ENCODE results near the gene FBXL17. TPM values are rescaled to one million over a fixed set of nuclear protein-coding genes. Genes with fewer than 3 reads are reported as not detected.

FBXL17 gene
- total RNA-seq, 1 experiment from 2014 or later, result 8.8 TPM

DNA sequence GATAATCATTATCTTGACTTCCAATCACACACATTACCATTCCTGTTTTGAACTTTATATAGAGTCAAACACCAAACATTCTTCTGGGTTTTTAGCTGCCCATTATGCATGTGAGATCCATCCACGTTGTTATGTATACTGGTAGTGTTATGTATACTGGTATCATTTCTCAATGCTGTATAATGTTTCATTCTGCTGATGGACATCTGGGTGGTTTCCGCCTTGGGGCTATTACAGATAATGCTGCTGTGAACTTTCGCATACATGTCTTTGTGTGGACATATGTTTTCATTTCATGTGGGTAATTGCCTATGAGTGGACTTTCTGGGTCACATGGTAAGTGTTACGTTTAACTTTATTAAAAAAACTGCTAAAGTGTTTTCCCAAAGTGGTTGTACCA, 493.4 kb downstream of the FBXL17 start:
- Histone ChIP-seq H2AFZ (ENCODE audit: low read length) (no peak overlapping the region), H3K4me1 (ENCODE audit: insufficient read depth, low read length) (no peaks in the 10 kb centered on the region), H3K27me3 (ENCODE audit: low read length) (no peaks in the 10 kb centered on the region), H3K9me3 (ENCODE audit: low read length) (no peaks in the 10 kb centered on the region), H3K9me2 (replicated peaks; ENCODE audit: low read length) (no peaks in the 10 kb centered on the region), H3K4me3 (ENCODE audit: low read length) (no peak overlapping the region), H4K20me1 (ENCODE audit: low read length) (no peaks in the 10 kb centered on the region), H3K27ac (ENCODE audit: low read length) (no peak overlapping the region), H3K4me2 (ENCODE audit: low read length) (no peak overlapping the region), H3K36me3 (ENCODE audit: low read depth, low read length) (no peaks in the 10 kb centered on the region), H3F3A (ENCODE audit: low read length, unreplicated experiment) (no peaks in the 10 kb centered on the region), H3K79me2 (ENCODE audit: low read length) (no peaks in the 10 kb centered on the region), H3K9ac (ENCODE audit: low read length) (no peak overlapping the region)
- no TSS peak for BruUV-seq (replicated peaks)
- no peak for ATAC-seq
- no peak for DNase-seq
- TF ChIP-seq EZH2 (IDR thresholded peaks at IDR 0.05; ENCODE audit: low read length, unreplicated experiment), result no peak
- TF ChIP-seq EZH2phosphoT487 (IDR thresholded peaks at IDR 0.05; ENCODE audit: borderline replicate concordance, low read length), result no peak
- TF ChIP-seq, protein P1, sequence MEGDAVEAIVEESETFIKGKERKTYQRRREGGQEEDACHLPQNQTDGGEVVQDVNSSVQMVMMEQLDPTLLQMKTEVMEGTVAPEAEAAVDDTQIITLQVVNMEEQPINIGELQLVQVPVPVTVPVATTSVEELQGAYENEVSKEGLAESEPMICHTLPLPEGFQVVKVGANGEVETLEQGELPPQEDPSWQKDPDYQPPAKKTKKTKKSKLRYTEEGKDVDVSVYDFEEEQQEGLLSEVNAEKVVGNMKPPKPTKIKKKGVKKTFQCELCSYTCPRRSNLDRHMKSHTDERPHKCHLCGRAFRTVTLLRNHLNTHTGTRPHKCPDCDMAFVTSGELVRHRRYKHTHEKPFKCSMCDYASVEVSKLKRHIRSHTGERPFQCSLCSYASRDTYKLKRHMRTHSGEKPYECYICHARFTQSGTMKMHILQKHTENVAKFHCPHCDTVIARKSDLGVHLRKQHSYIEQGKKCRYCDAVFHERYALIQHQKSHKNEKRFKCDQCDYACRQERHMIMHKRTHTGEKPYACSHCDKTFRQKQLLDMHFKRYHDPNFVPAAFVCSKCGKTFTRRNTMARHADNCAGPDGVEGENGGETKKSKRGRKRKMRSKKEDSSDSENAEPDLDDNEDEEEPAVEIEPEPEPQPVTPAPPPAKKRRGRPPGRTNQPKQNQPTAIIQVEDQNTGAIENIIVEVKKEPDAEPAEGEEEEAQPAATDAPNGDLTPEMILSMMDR (conservative IDR thresholded peaks at IDR 0.05; ENCODE audit: low read depth, low read length), result no peak
- intact Hi-C loops (cut with micrococcal nuclease), result no loop called here
- ChIA-PET CTCF (no interaction called here), POLR2A (ENCODE audit: unreplicated experiment) (no interaction called here)

DNA sequence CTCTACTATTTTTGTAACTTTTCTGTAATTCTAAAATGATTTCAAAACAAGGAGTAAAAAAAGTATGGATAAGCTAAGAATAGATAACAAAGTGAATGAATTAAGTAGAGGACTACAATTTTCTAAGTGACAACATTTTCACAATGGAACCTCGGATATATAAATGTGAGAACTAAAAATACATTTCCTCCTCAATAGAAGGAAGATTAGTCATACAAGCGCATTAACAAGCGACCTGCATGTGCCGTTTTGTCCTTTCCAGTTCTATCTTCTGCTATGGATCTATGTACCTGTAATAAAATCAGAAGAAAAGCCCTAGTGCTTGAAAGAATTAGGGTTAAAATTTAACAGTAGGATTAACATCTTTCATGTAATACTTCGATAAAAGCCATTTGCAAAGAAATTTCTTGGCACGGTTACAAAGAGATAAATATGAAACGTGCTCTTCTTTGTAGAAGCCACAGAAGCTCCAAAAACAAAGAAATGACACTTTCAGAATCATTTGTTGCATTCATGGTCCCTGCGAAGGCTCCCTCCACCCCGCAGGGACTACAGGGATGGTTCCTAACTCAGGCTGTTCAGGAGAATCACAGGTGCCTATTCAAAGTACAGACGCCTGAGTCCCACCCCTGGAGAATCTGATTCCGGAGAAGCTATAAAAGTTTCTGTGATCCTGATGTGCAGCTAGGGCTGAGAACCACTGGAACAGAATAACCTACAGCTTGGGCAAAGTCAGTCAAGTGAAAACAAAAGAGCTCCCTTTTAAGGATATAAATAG, 494.5 kb downstream of the FBXL17 start:
- no peaks in the 10 kb centered on the region for H3K4me1 ChIP-seq (ENCODE audit: insufficient read depth, low read length)
- H3K9me3 ChIP-seq (ENCODE audit: low read length), result no peaks in the 10 kb centered on the region
- no peaks in the 10 kb centered on the region for H4K20me1 ChIP-seq (ENCODE audit: low read length)
- no peaks in the 10 kb centered on the region for H3K27me3 ChIP-seq (ENCODE audit: low read length)
- no peak overlapping the region for H3K4me3 ChIP-seq (ENCODE audit: low read length)
- ChIA-PET CTCF (no interaction called here), POLR2A (ENCODE audit: unreplicated experiment) (interaction anchor here (0.6 kb wide), 1 partner anchor 81 kb away, joined by 4 read pairs; no protein-coding TSS in a partner anchor)
- no peaks in the 10 kb centered on the region for H3K36me3 ChIP-seq (ENCODE audit: low read depth, low read length)
- no peak for DNase-seq
- H3K9ac ChIP-seq (ENCODE audit: low read length), result no peak overlapping the region
- H3K27ac ChIP-seq (ENCODE audit: low read length), result no peak overlapping the region
- no TSS peak for BruUV-seq (replicated peaks)
- no peak overlapping the region for H3K4me2 ChIP-seq (ENCODE audit: low read length)
- no peaks in the 10 kb centered on the region for H3K9me2 ChIP-seq (replicated peaks; ENCODE audit: low read length)
- no peak for ATAC-seq
- H3F3A ChIP-seq (ENCODE audit: low read length, unreplicated experiment), result no peaks in the 10 kb centered on the region
- no peaks in the 10 kb centered on the region for H3K79me2 ChIP-seq (ENCODE audit: low read length)
- TF ChIP-seq EZH2 (IDR thresholded peaks at IDR 0.05; ENCODE audit: low read length, unreplicated experiment) (no peak), EZH2phosphoT487 (IDR thresholded peaks at IDR 0.05; ENCODE audit: borderline replicate concordance, low read length) (no peak)
- TF ChIP-seq, protein P1 (conservative IDR thresholded peaks at IDR 0.05; ENCODE audit: low read depth, low read length), result no peak
- intact Hi-C loops (cut with micrococcal nuclease), result no loop called here
- no peak overlapping the region for H2AFZ ChIP-seq (ENCODE audit: low read length)

DNA sequence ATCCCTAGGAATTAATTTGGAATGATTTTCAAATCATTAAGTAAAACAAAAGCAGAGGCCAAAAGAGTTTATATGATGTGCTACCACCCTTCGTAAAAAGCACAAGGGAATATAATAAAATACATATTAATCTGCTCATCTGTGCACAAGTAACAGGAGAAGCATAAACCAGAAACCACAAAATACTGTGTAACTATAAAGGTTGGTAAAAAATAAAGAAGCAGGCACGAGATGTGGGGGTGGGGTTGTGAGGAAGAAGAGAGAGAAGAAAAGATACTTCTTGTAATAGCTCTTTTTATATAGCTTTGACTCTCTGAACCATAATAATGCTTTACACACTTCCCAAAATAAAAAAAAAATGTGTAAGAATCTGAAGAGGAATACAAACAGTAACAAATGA, 496.3 kb downstream of the FBXL17 start:
- no peak overlapping the region for H3K4me2 ChIP-seq (ENCODE audit: low read length)
- no peak overlapping the region for H3K4me3 ChIP-seq (ENCODE audit: low read length)
- H3F3A ChIP-seq (ENCODE audit: low read length, unreplicated experiment), result no peaks in the 10 kb centered on the region
- TF ChIP-seq EZH2 (IDR thresholded peaks at IDR 0.05; ENCODE audit: low read length, unreplicated experiment), result no peak
- TF ChIP-seq, protein P1 (conservative IDR thresholded peaks at IDR 0.05; ENCODE audit: low read depth, low read length), result no peak
- TF ChIP-seq EZH2phosphoT487 (IDR thresholded peaks at IDR 0.05; ENCODE audit: borderline replicate concordance, low read length), result no peak
- ATAC-seq, result no peak
- ChIA-PET POLR2A (ENCODE audit: unreplicated experiment) (no interaction called here), CTCF (no interaction called here)
- no peaks in the 10 kb centered on the region for H3K9me2 ChIP-seq (replicated peaks; ENCODE audit: low read length)
- BruUV-seq (replicated peaks), result no TSS peak
- no peak for DNase-seq
- no peaks in the 10 kb centered on the region for H3K36me3 ChIP-seq (ENCODE audit: low read depth, low read length)
- H3K9me3 ChIP-seq (ENCODE audit: low read length), result no peaks in the 10 kb centered on the region
- H3K4me1 ChIP-seq (ENCODE audit: insufficient read depth, low read length), result no peaks in the 10 kb centered on the region
- intact Hi-C loops (cut with micrococcal nuclease), result no loop called here
- no peak overlapping the region for H3K9ac ChIP-seq (ENCODE audit: low read length)
- no peaks in the 10 kb centered on the region for H4K20me1 ChIP-seq (ENCODE audit: low read length)
- H3K79me2 ChIP-seq (ENCODE audit: low read length), result no peaks in the 10 kb centered on the region
- no peak overlapping the region for H3K27ac ChIP-seq (ENCODE audit: low read length)
- no peak overlapping the region for H2AFZ ChIP-seq (ENCODE audit: low read length)
- H3K27me3 ChIP-seq (ENCODE audit: low read length), result no peaks in the 10 kb centered on the region
